ENCODE results near the gene ATP8B4.

ATP8B4 gene

GRCh38 chr15:50131617-50132016, 12.6 kb upstream of the ATP8B4 start:
- TF ChIP-seq NFIC (IDR thresholded peaks at IDR 0.05): no peak
- TF ChIP-seq EGR1 (IDR thresholded peaks at IDR 0.05): no peak
- TF ChIP-seq RAD21 (IDR thresholded peaks at IDR 0.05; ENCODE audit: low read depth): no peak
- no peak for TF ChIP-seq YY1 (IDR thresholded peaks at IDR 0.05; ENCODE audit: low read depth)
- no peak for TF ChIP-seq FOXM1 (IDR thresholded peaks at IDR 0.05; ENCODE audit: borderline replicate concordance, low read depth)
- TF ChIP-seq CEBPB (IDR thresholded peaks at IDR 0.05): no peak
- no peak for TF ChIP-seq REST (IDR thresholded peaks at IDR 0.05; ENCODE audit: low read depth)
- no peak for TF ChIP-seq ZBTB7A (IDR thresholded peaks at IDR 0.05; ENCODE audit: low read depth)
- no peak for TF ChIP-seq TEAD4 (IDR thresholded peaks at IDR 0.05)
- TF ChIP-seq, protein P1, sequence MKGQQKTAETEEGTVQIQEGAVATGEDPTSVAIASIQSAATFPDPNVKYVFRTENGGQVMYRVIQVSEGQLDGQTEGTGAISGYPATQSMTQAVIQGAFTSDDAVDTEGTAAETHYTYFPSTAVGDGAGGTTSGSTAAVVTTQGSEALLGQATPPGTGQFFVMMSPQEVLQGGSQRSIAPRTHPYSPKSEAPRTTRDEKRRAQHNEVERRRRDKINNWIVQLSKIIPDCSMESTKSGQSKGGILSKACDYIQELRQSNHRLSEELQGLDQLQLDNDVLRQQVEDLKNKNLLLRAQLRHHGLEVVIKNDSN (IDR thresholded peaks at IDR 0.05): no peak
- TF ChIP-seq TCF12 (IDR thresholded peaks at IDR 0.05; ENCODE audit: low read depth): no peak
- TF ChIP-seq CREB1 (IDR thresholded peaks at IDR 0.05; ENCODE audit: low read depth): no peak
- no peak for TF ChIP-seq TAF1 (IDR thresholded peaks at IDR 0.05; ENCODE audit: low read depth)
- no peak for TF ChIP-seq EP300 (IDR thresholded peaks at IDR 0.05; ENCODE audit: borderline replicate concordance)
- TF ChIP-seq MAX (IDR thresholded peaks at IDR 0.05): no peak

DNA sequence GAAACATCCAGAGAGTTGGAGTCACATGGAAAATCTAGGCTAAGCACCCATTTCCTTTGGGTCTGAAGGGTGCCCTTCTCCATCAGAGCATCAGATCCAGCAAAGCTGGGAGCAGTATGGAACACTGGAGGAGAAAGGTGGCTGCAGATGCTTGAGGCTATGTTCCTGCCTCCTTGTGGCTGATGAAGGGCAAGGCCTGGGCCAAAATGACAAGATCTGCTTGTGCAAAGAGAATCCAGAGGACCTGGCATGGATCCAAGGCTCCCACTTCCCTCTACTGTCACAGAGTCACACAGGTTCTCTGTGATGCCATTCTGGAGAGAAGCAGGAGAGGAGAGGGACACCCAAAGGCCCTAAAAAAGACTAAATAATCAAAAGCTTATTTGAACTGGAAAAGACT, 9.2 kb upstream of the ATP8B4 start:
- TF ChIP-seq YY1 (IDR thresholded peaks at IDR 0.05; ENCODE audit: low read depth) (no peak), REST (IDR thresholded peaks at IDR 0.05; ENCODE audit: low read depth) (no peak), ZBTB7A (IDR thresholded peaks at IDR 0.05; ENCODE audit: low read depth) (no peak)

DNA sequence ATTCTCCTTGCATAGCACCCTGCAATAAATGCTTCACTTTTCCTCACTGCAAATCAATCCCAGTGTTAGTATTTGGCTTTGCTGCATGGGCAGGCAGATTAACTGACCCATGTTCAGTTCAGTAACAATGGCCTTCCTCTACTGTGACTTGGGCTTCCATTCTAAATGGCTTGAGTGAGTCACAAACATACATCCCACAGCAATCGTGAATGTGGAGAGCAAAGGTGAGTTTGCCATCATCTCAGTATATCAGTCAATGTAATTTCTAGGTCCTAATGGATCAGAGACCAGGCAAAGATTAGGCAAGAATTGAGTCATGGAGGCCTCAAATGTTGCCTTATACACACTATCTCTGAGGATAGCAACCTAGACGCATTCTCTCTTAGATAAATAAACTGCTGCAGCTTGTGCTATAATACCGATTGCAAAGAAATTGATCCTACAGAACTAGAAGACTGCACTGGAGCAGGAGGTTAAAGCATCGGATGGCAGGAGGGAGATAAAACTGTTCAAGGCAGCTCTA, 8.3 kb upstream of the ATP8B4 start:
- no peak for TF ChIP-seq FOXM1 (IDR thresholded peaks at IDR 0.05; ENCODE audit: borderline replicate concordance, low read depth)
- TF ChIP-seq ZBTB7A (IDR thresholded peaks at IDR 0.05; ENCODE audit: low read depth): no peak
- no peak for TF ChIP-seq CEBPB (IDR thresholded peaks at IDR 0.05)
- TF ChIP-seq TCF12 (IDR thresholded peaks at IDR 0.05; ENCODE audit: low read depth): no peak
- no peak for TF ChIP-seq CREB1 (IDR thresholded peaks at IDR 0.05; ENCODE audit: low read depth)
- TF ChIP-seq, protein P1 (IDR thresholded peaks at IDR 0.05): no peak

DNA sequence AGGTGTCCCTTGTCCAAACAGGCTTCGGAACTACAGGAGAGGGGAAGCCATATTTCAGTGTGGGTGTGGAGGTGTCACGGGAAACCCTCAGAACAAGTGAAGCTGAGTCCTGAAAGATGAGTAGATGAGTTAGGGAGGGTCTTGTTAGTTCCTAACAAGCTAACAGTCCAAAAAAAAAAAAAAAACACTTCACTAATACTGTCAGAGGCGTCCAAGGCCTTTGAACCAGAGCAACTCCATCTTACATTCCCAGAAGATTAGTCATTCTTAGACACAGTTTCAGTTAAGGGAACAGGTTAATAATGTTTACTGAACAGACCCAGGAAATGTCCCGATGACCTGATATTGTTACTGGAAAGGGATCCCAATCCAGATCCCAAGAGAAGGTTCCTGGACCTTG, 7.0 kb upstream of the ATP8B4 start:
- TF ChIP-seq EGR1 (IDR thresholded peaks at IDR 0.05) (no peak), TEAD4 (IDR thresholded peaks at IDR 0.05) (no peak)

- TF ChIP-seq FOXM1 (IDR thresholded peaks at IDR 0.05; ENCODE audit: borderline replicate concordance, low read depth) (no peak), CREB1 (IDR thresholded peaks at IDR 0.05; ENCODE audit: low read depth) (no peak), YY1 (IDR thresholded peaks at IDR 0.05; ENCODE audit: low read depth) (no peak), MAX (IDR thresholded peaks at IDR 0.05) (no peak), TCF12 (IDR thresholded peaks at IDR 0.05; ENCODE audit: low read depth) (no peak), NFIC (IDR thresholded peaks at IDR 0.05) (no peak), EGR1 (IDR thresholded peaks at IDR 0.05) (no peak), EP300 (IDR thresholded peaks at IDR 0.05; ENCODE audit: borderline replicate concordance) (no peak)
These were observed 5.6 kb upstream of the ATP8B4 start for GRCh38 chr15:50124631-50125030.

GRCh38 chr15:50123861-50124557, 5.0 kb upstream of the ATP8B4 start:
- TF ChIP-seq YY1 (IDR thresholded peaks at IDR 0.05; ENCODE audit: low read depth): no peak
- TF ChIP-seq, protein P1 (IDR thresholded peaks at IDR 0.05): no peak
- no peak for TF ChIP-seq MAX (IDR thresholded peaks at IDR 0.05)
- no peak for TF ChIP-seq NFIC (IDR thresholded peaks at IDR 0.05)
- TF ChIP-seq REST (IDR thresholded peaks at IDR 0.05; ENCODE audit: low read depth): no peak
- no peak for TF ChIP-seq CREB1 (IDR thresholded peaks at IDR 0.05; ENCODE audit: low read depth)
- no peak for TF ChIP-seq CEBPB (IDR thresholded peaks at IDR 0.05)
- no peak for TF ChIP-seq ZBTB7A (IDR thresholded peaks at IDR 0.05; ENCODE audit: low read depth)
- TF ChIP-seq EP300 (IDR thresholded peaks at IDR 0.05; ENCODE audit: borderline replicate concordance): no peak
- no peak for TF ChIP-seq TCF12 (IDR thresholded peaks at IDR 0.05; ENCODE audit: low read depth)
- no peak for TF ChIP-seq FOXM1 (IDR thresholded peaks at IDR 0.05; ENCODE audit: borderline replicate concordance, low read depth)
- TF ChIP-seq TEAD4 (IDR thresholded peaks at IDR 0.05): no peak
- no peak for TF ChIP-seq RAD21 (IDR thresholded peaks at IDR 0.05; ENCODE audit: low read depth)
- TF ChIP-seq TAF1 (IDR thresholded peaks at IDR 0.05; ENCODE audit: low read depth): no peak
- no peak for TF ChIP-seq EGR1 (IDR thresholded peaks at IDR 0.05)

Data from Ishikawa (cell line).